Measurements from ENCODE around the gene WDR74. TPM values are rescaled to one million over a fixed set of nuclear protein-coding genes. Genes with fewer than 3 reads are reported as not detected.
"Not testable (repeated sequence)": the region's sequence is repeated elsewhere in the genome, so short reads cannot be mapped to it uniquely, and the experiment has no call there.

The WDR74 gene
- total RNA-seq, 1 donor from 2014 or later = 53.5 TPM

- Mint-ChIP-seq H3K36me3 (ENCODE audit: low read depth, unreplicated experiment) (no peaks in the 10 kb centered on the region), H3K4me3 (ENCODE audit: unreplicated experiment) (no peak overlapping the region), H3K27me3 (ENCODE audit: low read depth, unreplicated experiment) (no peaks in the 10 kb centered on the region), H3K4me1 (ENCODE audit: low read depth, unreplicated experiment) (peaks cover 12% of the 10 kb centered on the region), H3K9me3 (ENCODE audit: unreplicated experiment) (no peaks in the 10 kb centered on the region), H3K27ac (ENCODE audit: unreplicated experiment) (no peak overlapping the region)
- Histone ChIP-seq H3K36me3 (ENCODE audit: insufficient read depth, low read length) (no peaks in the 10 kb centered on the region), H3K9ac (ENCODE audit: low read length) (peak overlapping the region; percentile 88), H4K20me1 (ENCODE audit: insufficient read depth, low read length) (no peaks in the 10 kb centered on the region), H2AFZ (ENCODE audit: low read depth, low read length) (peak overlapping the region; percentile 96), H3K27me3 (ENCODE audit: insufficient read depth, low read length) (no peaks in the 10 kb centered on the region), H3K4me3 (ENCODE audit: insufficient read depth, low read depth, low read length) (peak overlapping the region; percentile 53), H3K4me2 (ENCODE audit: low read length) (peak overlapping the region; percentile 86), H3K27ac (ENCODE audit: low read depth, low read length) (peak overlapping the region; percentile 99), H3K79me2 (ENCODE audit: insufficient read depth, low read length) (peaks cover 22% of the 10 kb centered on the region), H3K9me3 (ENCODE audit: insufficient read depth, low read depth, low read length) (no peaks in the 10 kb centered on the region), H3K4me1 (ENCODE audit: insufficient read depth, low read length) (peaks cover 15% of the 10 kb centered on the region)
- DNase-seq (ENCODE audit: low read depth) = no peak
- FAIRE-seq = no peak
- no peak for TF ChIP-seq EZH2 (IDR thresholded peaks at IDR 0.05; ENCODE audit: insufficient read depth, low read length)
Measured at GRCh38 chr11:62842171-62842741, 2.9 kb upstream of the WDR74 start.

GRCh38 chr11:62841361-62842170 lies 2.2 kb upstream of the WDR74 start:
- Mint-ChIP-seq H3K9me3 (ENCODE audit: unreplicated experiment) (no peaks in the 10 kb centered on the region), H3K4me1 (ENCODE audit: low read depth, unreplicated experiment) (peaks cover 12% of the 10 kb centered on the region), H3K27ac (ENCODE audit: unreplicated experiment) (no peak overlapping the region), H3K36me3 (ENCODE audit: low read depth, unreplicated experiment) (peaks cover under 1% of the 10 kb centered on the region), H3K4me3 (ENCODE audit: unreplicated experiment) (no peak overlapping the region), H3K27me3 (ENCODE audit: low read depth, unreplicated experiment) (no peaks in the 10 kb centered on the region)
- no peaks in the 10 kb centered on the region for H3K27me3 ChIP-seq (ENCODE audit: insufficient read depth, low read length)
- peak overlapping the region; percentile 99 for H3K27ac ChIP-seq (ENCODE audit: low read depth, low read length)
- H2AFZ ChIP-seq (ENCODE audit: low read depth, low read length) = peak overlapping the region; percentile 96
- peak overlapping the region; percentile 88 for H3K9ac ChIP-seq (ENCODE audit: low read length)
- no peaks in the 10 kb centered on the region for H4K20me1 ChIP-seq (ENCODE audit: insufficient read depth, low read length)
- DNase-seq (ENCODE audit: low read depth) = peak; percentile 100
- H3K4me2 ChIP-seq (ENCODE audit: low read length) = peak overlapping the region; percentile 86
- H3K4me3 ChIP-seq (ENCODE audit: insufficient read depth, low read depth, low read length) = peak overlapping the region; percentile 53
- peak; percentile 100 for FAIRE-seq
- peaks cover 29% of the 10 kb centered on the region for H3K79me2 ChIP-seq (ENCODE audit: insufficient read depth, low read length)
- H3K9me3 ChIP-seq (ENCODE audit: insufficient read depth, low read depth, low read length) = no peaks in the 10 kb centered on the region
- no peaks in the 10 kb centered on the region for H3K36me3 ChIP-seq (ENCODE audit: insufficient read depth, low read length)
- TF ChIP-seq EZH2 (IDR thresholded peaks at IDR 0.05; ENCODE audit: insufficient read depth, low read length) (no peak), CTCF (IDR thresholded peaks at IDR 0.05; ENCODE audit: insufficient read depth, low read depth, low read length) (no peak)
- peaks cover 15% of the 10 kb centered on the region for H3K4me1 ChIP-seq (ENCODE audit: insufficient read depth, low read length)

GRCh38 chr11:62840721-62841360 lies 1.5 kb upstream of the WDR74 start:
- Histone ChIP-seq H3K4me3 (ENCODE audit: insufficient read depth, low read depth, low read length) (peak overlapping the region; percentile 85), H3K79me2 (ENCODE audit: insufficient read depth, low read length) (peaks cover 36% of the 10 kb centered on the region), H3K9ac (ENCODE audit: low read length) (peak overlapping the region; percentile 90), H3K27ac (ENCODE audit: low read depth, low read length) (peak overlapping the region; percentile 90), H3K4me2 (ENCODE audit: low read length) (peak overlapping the region; percentile 90), H3K4me1 (ENCODE audit: insufficient read depth, low read length) (peaks cover 15% of the 10 kb centered on the region), H2AFZ (ENCODE audit: low read depth, low read length) (peak overlapping the region; percentile 13)
- not testable (repeated sequence) for H3K36me3 ChIP-seq (ENCODE audit: insufficient read depth, low read length); H3K27me3 ChIP-seq (ENCODE audit: insufficient read depth, low read length); H3K9me3 ChIP-seq (ENCODE audit: insufficient read depth, low read depth, low read length); H3K9me3 Mint-ChIP-seq (ENCODE audit: unreplicated experiment); H4K20me1 ChIP-seq (ENCODE audit: insufficient read depth, low read length); H3K4me3 Mint-ChIP-seq (ENCODE audit: unreplicated experiment); FAIRE-seq; H3K36me3 Mint-ChIP-seq (ENCODE audit: low read depth, unreplicated experiment); H3K27me3 Mint-ChIP-seq (ENCODE audit: low read depth, unreplicated experiment); H3K27ac Mint-ChIP-seq (ENCODE audit: unreplicated experiment)
- H3K4me1 Mint-ChIP-seq (ENCODE audit: low read depth, unreplicated experiment) = peaks cover 12% of the 10 kb centered on the region
- DNase-seq (ENCODE audit: low read depth) = peak; percentile 60

Data from astrocyte (in vitro differentiated cells and primary cell).